Transverse colon (tissue), 4 donors: ENCODE results near the gene TNRC18.

Experiments used
- POLR2A ChIP-seq: fragments of 450-650 bp; IDR thresholded peaks from one replicate; pipeline ENCODE4 v1.6.1; 2016; ENCODE audit warnings: antibody characterized with exemption, mild to moderate bottlenecking, moderate library complexity
- POLR2AphosphoS5 ChIP-seq, 3 donors: sonication (generic); formaldehyde crosslinking; IDR thresholded peaks; one replicate each; pipeline ENCODE4 v1.6.1; 2016; ENCODE audit warnings: antibody characterized with exemption in 3 of 3
- TF ChIP-seq, protein P1 (sequence below), 5 experiments: fragments of 200-600 bp in 3 of 5; fragments of 450-650 bp in 2 of 5; sonication (generic) in 3 of 5; IDR thresholded peaks; 1 replicate in 2 of 5; 2 replicates in 3 of 5; pipeline ENCODE4 v1.5.1; 2016 to 2017; ENCODE audit warnings: antibody characterized with exemption in 5 of 5, inconsistent platforms in 3 of 5, mild to moderate bottlenecking in 2 of 5, moderate library complexity in 1 of 5

- TF ChIP-seq, protein P1, sequence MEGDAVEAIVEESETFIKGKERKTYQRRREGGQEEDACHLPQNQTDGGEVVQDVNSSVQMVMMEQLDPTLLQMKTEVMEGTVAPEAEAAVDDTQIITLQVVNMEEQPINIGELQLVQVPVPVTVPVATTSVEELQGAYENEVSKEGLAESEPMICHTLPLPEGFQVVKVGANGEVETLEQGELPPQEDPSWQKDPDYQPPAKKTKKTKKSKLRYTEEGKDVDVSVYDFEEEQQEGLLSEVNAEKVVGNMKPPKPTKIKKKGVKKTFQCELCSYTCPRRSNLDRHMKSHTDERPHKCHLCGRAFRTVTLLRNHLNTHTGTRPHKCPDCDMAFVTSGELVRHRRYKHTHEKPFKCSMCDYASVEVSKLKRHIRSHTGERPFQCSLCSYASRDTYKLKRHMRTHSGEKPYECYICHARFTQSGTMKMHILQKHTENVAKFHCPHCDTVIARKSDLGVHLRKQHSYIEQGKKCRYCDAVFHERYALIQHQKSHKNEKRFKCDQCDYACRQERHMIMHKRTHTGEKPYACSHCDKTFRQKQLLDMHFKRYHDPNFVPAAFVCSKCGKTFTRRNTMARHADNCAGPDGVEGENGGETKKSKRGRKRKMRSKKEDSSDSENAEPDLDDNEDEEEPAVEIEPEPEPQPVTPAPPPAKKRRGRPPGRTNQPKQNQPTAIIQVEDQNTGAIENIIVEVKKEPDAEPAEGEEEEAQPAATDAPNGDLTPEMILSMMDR (IDR thresholded peaks at IDR 0.05) = no peak
- TF ChIP-seq POLR2A (no peak), POLR2AphosphoS5 (IDR thresholded peaks at IDR 0.05) (no peak)
Measured at GRCh38 chr7:5332579-5332978, 91.1 kb downstream of the TNRC18 start.
